DMS 273 (cell line): ENCODE measurements around the gene MMRN2.
"Not testable (repeated sequence)": the region's sequence is repeated elsewhere in the genome, so short reads cannot be mapped to it uniquely, and the experiment has no call there.

Experiments
- DNase-seq: peaks from one replicate; lab custom pipeline; 2025; ENCODE audit not compliant: unreplicated experiment; lab: John Stamatoyannopoulos, UW

MMRN2 gene

GRCh38 chr10:86957471-86958115 lies at the start of gene MMRN2:
Gene MMRN2 (minus strand): TSS chr10:86957615. CDS start chr10:86957541, 74 bp downstream.
- DNase-seq, result no peak

- not testable (repeated sequence) for DNase-seq
Measured at GRCh38 chr10:87007124-87007523, 49.7 kb upstream of the MMRN2 start.

GRCh38 chr10:87000491-87000890 lies 43.1 kb upstream of the MMRN2 start:
- DNase-seq, result no peak

- DNase-seq, result not testable (repeated sequence)
Measured at GRCh38 chr10:86999802-87000403, 42.5 kb upstream of the MMRN2 start.

- DNase-seq, result no peak
Measured at GRCh38 chr10:86992929-86993328, 35.5 kb upstream of the MMRN2 start.

GRCh38 chr10:86992456-86992855 lies 35.0 kb upstream of the MMRN2 start:
- DNase-seq, result no peak

- not testable (repeated sequence) for DNase-seq
Measured at GRCh38 chr10:86991362-86991761, 33.9 kb upstream of the MMRN2 start.

- DNase-seq, result no peak
Measured at GRCh38 chr10:86988520-86988919, 31.1 kb upstream of the MMRN2 start.

GRCh38 chr10:86984498-86984897 lies 27.1 kb upstream of the MMRN2 start:
- DNase-seq, result not testable (repeated sequence)

GRCh38 chr10:86981716-86982115 lies 24.3 kb upstream of the MMRN2 start:
- no peak for DNase-seq

GRCh38 chr10:86981020-86981419 lies 23.6 kb upstream of the MMRN2 start:
- not testable (repeated sequence) for DNase-seq

GRCh38 chr10:86979977-86980448 lies 22.6 kb upstream of the MMRN2 start:
- DNase-seq, result no peak

- no peak for DNase-seq
Measured at GRCh38 chr10:86979296-86979818, 21.9 kb upstream of the MMRN2 start.

- not testable (repeated sequence) for DNase-seq
Measured at GRCh38 chr10:86978457-86978856, 21.0 kb upstream of the MMRN2 start.

GRCh38 chr10:86976362-86977056 lies 19.1 kb upstream of the MMRN2 start:
- no peak for DNase-seq

GRCh38 chr10:86974484-86974883 lies 17.1 kb upstream of the MMRN2 start:
- no peak for DNase-seq

- no peak for DNase-seq
Measured at GRCh38 chr10:86972613-86973380, 15.4 kb upstream of the MMRN2 start.

- peak; percentile 69 for DNase-seq
Measured at GRCh38 chr10:86971232-86971991, 14.0 kb upstream of the MMRN2 start.

GRCh38 chr10:86970982-86971231 lies 13.5 kb upstream of the MMRN2 start:
- peak; percentile 69 for DNase-seq

- DNase-seq, result no peak
Measured at GRCh38 chr10:86970162-86970981, 13.0 kb upstream of the MMRN2 start.
